Aorta (tissue), 5 donors: ENCODE measurements around the gene PDE8B. TPM values are rescaled to one million over a fixed set of nuclear protein-coding genes. Genes with fewer than 3 reads are reported as not detected.

Experiments used
- ATAC-seq: fragments of 200-7000 bp; cut with Tn5 transposase; one replicate; pipeline ENCODE4 v1.9.1; 2022; ENCODE audit warnings: moderate library complexity; ENCODE audit not compliant: low FRiP score
- DNase-seq, 2 donors: peaks; one replicate each; pipeline ENCODE4 v3.0.0-alpha.2; 2020
- H3K27ac ChIP-seq, 2 donors: one replicate each; pipeline ENCODE4 v1.5.1; 2013; ENCODE audit warnings: low read length in 2 of 2, mild to moderate bottlenecking in 2 of 2, moderate library complexity in 2 of 2, control low read depth in 1 of 2, inconsistent platforms in 1 of 2, low read depth in 1 of 2
- H3K27me3 ChIP-seq, 2 donors: one replicate each; pipeline ENCODE4 v1.6.1; 2013; ENCODE audit warnings: control low read depth in 1 of 2, low read length in 1 of 2, mild to moderate bottlenecking in 1 of 2, moderate library complexity in 1 of 2; ENCODE audit not compliant: insufficient read depth in 2 of 2, control insufficient read depth in 1 of 2
- H3K36me3 ChIP-seq, 2 donors: one replicate each; pipeline ENCODE4 v1.6.1; 2013; ENCODE audit warnings: control low read depth in 1 of 2, low read length in 1 of 2, mild to moderate bottlenecking in 1 of 2; ENCODE audit not compliant: insufficient read depth in 2 of 2, control insufficient read depth in 1 of 2
- H3K4me1 ChIP-seq, 2 donors: one replicate each; pipeline ENCODE4 v1.6.1; 2013; ENCODE audit warnings: low read length in 2 of 2, control low read depth in 1 of 2, mild to moderate bottlenecking in 1 of 2, moderate library complexity in 1 of 2; ENCODE audit not compliant: insufficient read depth in 2 of 2, control insufficient read depth in 1 of 2
- H3K4me3 ChIP-seq, 2 donors: one replicate each; pipeline ENCODE4 v1.5.1; 2013; ENCODE audit warnings: low read length in 2 of 2, control low read depth in 1 of 2, mild to moderate bottlenecking in 1 of 2
- H3K9me3 ChIP-seq: one replicate; pipeline ENCODE4 v1.6.1; 2013; ENCODE audit warnings: mild to moderate bottlenecking, low read length; ENCODE audit not compliant: control insufficient read depth
- WGBS, 2 donors: extraction: QIAGEN DNeasy Blood & Tissue Kit; methylation state at CpG; one replicate each; pipeline ENCODE4 v1.1.7; 2013; 5-methylcytosine and 5-hydroxymethylcytosine counted together
- intact Hi-C, 2 donors: fragments of 100-400 bp; cut with DNase I; formaldehyde crosslinking; loops; one replicate each; pipeline versions ENCODE4 v1.14.2 to v1.15.0; 2022
- polyA plus RNA-seq, 2 donors: library from polyadenylated mRNA; stranded (reverse); fragments of 200-250 nt; gene quantifications; one replicate each; pipeline ENCODE4 v1.2.3, GENCODE V29; 2013
- total RNA-seq, 2 donors: library from RNA; stranded (reverse); fragmentation: NEBNext Ultra II Directional; extraction: Animal tissue kit (Norgen Biotek cat#: 25700); gene quantifications; one replicate each; pipeline ENCODE4 v1.2.1, GENCODE V29; 2021
- donor health status: healthy with polysubstance abuse.
- donor health status: Bipolar disorder and iron deficiency.
- donor health status: DM: no; HTN: no; CAD: no.
- donor health status: DM: no; HTN: no; CAD: no.
- donor health status: DM: yes; HTN: yes; CAD: no.

PDE8B gene
- total and polyA plus RNA-seq, 4 donors = 16.3 to 42.6 (median 22.1) TPM

GRCh38 chr5:77333451-77334123 lies 123.1 kb downstream of the PDE8B start:
- 84 to 90% methylated on average over 5 of the region's 5 CpGs for WGBS, 2 donors
- intact Hi-C loops = no loop called here
- no peak for ATAC-seq

DNA sequence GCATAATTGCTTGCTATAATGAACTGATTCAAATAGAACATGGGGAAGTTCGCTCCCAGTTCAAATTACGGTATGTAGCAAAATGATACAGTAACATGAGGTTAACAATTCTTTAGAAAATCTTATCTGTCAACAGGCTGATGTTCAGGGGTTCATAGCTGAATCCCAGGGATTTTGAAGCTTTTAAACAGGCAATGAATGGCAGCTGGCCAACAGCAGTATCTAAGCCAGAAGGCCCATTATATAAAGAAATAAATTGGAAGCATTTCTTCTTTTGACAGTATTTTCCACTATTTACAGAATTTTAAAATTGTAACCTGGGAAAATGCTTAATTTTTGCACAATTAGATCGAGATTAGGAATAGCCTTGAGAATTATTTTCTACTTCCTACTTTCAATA lies 126.8 kb downstream of the PDE8B start:
- WGBS, 2 donors = 94 to 96% methylated on average over 3 of the region's 3 CpGs
- Histone ChIP-seq H3K36me3 (peaks cover 2% of the 10 kb centered on the region in 2 donors), H3K27ac (no peak overlapping the region), H3K27me3 (no peaks in the 10 kb centered on the region), H3K9me3 (no peaks in the 10 kb centered on the region), H3K4me3 (no peak overlapping the region), H3K4me1 (no peaks in the 10 kb centered on the region)
- intact Hi-C loops = no loop called here
- no peak for DNase-seq
- ATAC-seq = no peak

More at GRCh38 chr5:77333451-77334123, 123.1 kb downstream of the PDE8B start:
- H3K9me3 ChIP-seq = no peaks in the 10 kb centered on the region
- H3K4me3 ChIP-seq = no peak overlapping the region
- peaks cover 0 to 6% of the 10 kb centered on the region in 2 donors for H3K4me1 ChIP-seq
- H3K36me3 ChIP-seq = peaks cover 0 to 2% of the 10 kb centered on the region in 2 donors
- no peaks in the 10 kb centered on the region for H3K27me3 ChIP-seq
- H3K27ac ChIP-seq = no peak overlapping the region
- DNase-seq = no peak

GRCh38 chr5:77337686-77338085 lies 127.2 kb downstream of the PDE8B start:
- DNase-seq (no peak), ATAC-seq (no peak)
- H3K27ac ChIP-seq = no peak overlapping the region
- no peaks in the 10 kb centered on the region for H3K9me3 ChIP-seq
- intact Hi-C loops = no loop called here
- H3K4me1 ChIP-seq = no peaks in the 10 kb centered on the region
- WGBS, 2 donors = 39 to 45% methylated on average over 4 of the region's 4 CpGs
- peaks cover 2% of the 10 kb centered on the region in 2 donors for H3K36me3 ChIP-seq
- no peaks in the 10 kb centered on the region for H3K27me3 ChIP-seq
- H3K4me3 ChIP-seq = no peak overlapping the region

DNA sequence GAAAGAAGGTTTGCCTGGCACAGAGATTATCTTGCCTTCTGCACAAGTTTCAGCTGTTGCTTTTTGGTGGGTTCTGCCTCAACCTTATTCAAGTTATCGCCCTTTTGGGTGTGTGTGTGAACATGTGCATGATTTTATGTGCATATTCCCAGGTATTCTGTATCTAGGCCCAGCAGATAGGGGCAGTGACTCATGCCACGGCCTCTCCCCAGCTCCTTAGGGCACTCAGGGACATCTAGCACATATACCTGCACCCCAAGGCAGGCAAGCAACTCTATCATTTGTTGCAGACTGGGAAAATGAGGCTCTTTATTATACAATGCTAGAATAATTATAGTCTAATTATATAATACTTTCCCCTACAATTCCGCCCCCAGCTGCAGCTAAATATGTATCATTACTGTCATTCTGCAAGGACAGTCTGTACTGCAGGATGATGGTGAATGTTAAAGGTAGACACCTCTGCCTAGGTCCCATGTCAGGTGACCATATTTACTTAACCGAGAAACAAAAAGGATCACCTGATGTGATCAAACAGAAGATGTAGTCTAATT lies 128.9 kb downstream of the PDE8B start:
- no peak for ATAC-seq
- 95 to 98% methylated on average over 4 of the region's 4 CpGs for WGBS, 2 donors

DNA sequence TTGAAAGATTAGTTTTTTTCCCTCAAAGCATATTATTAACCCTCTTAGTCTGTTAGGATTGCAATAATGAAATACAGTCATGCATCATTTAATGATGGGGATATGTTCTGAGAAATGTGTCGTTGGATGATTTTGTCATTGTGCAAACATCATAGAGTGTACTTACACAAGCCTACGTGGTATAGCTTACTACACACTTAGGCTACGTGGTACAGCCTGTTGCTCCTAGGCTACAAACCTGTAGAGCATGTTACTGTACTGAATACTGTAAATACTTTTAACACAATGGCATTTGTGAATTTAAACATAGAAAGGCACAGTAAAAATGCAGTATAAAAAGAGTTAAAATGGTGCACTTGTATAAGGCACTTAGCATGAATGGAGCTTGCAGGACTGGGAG lies 132.7 kb downstream of the PDE8B start:
- Histone ChIP-seq H3K36me3 (peaks cover 0 to 5% of the 10 kb centered on the region in 2 donors), H3K27ac (no peak overlapping the region), H3K4me1 (peaks cover 0 to 1% of the 10 kb centered on the region in 2 donors), H3K27me3 (no peaks in the 10 kb centered on the region), H3K9me3 (no peaks in the 10 kb centered on the region), H3K4me3 (no peak overlapping the region)
- intact Hi-C loops = no loop called here
- 87 to 93% methylated on average over 3 of the region's 3 CpGs for WGBS, 2 donors
- ATAC-seq (no peak), DNase-seq (no peak)

More for the DNA sequence above, 128.9 kb downstream of the PDE8B start:
- H3K27ac ChIP-seq = no peak overlapping the region
- no peaks in the 10 kb centered on the region for H3K27me3 ChIP-seq
- H3K9me3 ChIP-seq = no peaks in the 10 kb centered on the region
- DNase-seq = no peak
- intact Hi-C loops = no loop called here
- peaks cover 0 to 1% of the 10 kb centered on the region in 2 donors for H3K4me1 ChIP-seq
- peaks cover 2% of the 10 kb centered on the region in 2 donors for H3K36me3 ChIP-seq
- H3K4me3 ChIP-seq = no peak overlapping the region

DNA sequence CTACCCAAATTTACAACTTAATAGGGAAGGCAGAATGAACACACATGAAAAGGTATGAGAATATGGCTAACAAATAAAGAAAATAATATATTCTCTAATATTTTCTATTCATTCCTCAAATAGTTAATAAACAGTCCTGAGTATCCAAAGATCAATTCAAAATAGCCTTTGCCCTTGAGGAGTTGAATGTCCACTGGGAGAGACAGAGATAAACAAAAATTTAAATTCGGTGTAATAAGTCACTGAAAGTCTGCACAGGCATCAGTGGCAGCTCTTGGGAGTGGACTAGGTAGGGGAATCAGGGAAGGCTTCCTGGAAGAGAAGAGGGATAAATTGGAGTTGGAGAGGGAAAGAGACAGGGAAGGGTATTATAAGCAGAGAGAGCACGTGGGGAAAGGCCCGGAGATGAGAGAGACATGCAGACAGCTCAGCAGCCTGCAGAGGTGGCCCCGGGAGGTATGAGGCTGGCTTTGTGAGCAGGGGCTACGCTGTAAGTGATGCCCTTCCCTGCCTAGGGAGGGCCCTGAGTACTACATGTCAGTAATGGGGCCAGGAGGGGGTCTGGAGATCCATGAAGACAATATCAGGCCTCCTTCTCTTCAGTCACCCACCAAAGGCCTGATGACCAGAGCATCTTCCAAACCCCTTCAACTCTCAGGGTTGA lies 137.1 kb downstream of the PDE8B start:
- intact Hi-C loops = no loop called here
- peaks cover 3 to 8% of the 10 kb centered on the region in 2 donors for H3K36me3 ChIP-seq
- WGBS, 2 donors = 86 to 93% methylated on average over 5 of the region's 5 CpGs
- peaks cover 0 to 1% of the 10 kb centered on the region in 2 donors for H3K4me1 ChIP-seq
- no peak overlapping the region for H3K27ac ChIP-seq
- no peak overlapping the region for H3K4me3 ChIP-seq
- ATAC-seq (no peak), DNase-seq (no peak)
- H3K9me3 ChIP-seq = no peaks in the 10 kb centered on the region
- H3K27me3 ChIP-seq = no peaks in the 10 kb centered on the region

DNA sequence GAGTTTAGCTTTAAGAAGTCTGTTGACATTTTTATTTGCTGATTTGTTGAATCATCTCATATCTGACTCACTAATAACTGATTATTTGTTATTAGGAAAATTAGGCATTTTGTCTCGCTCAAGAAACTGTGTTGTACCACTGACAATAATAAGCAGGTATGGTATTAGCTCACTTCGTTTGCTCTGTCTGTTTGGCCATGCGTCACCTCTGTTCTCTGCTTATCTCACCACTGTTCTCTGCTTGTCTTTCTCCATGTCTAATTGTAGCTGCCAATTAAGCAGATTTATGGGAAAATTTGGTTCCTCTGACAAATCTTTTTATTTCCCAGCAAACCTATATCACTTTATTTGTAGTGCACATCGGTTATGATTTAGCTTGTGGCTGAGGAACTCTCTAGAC lies 142.8 kb downstream of the PDE8B start:
- H3K27ac ChIP-seq = no peak overlapping the region
- DNase-seq = no peak
- 96 to 99% methylated on average over 4 of the region's 4 CpGs for WGBS, 2 donors
- intact Hi-C loops = loop anchor here in 1 of 2 donors (10.0 kb wide), 1 partner anchor 48 kb away; no protein-coding TSS in a partner anchor
- H3K4me1 ChIP-seq = peaks cover 4 to 5% of the 10 kb centered on the region in 2 donors
- peaks cover 3 to 7% of the 10 kb centered on the region in 2 donors for H3K36me3 ChIP-seq
- H3K9me3 ChIP-seq = no peaks in the 10 kb centered on the region
- H3K4me3 ChIP-seq = no peak overlapping the region
- H3K27me3 ChIP-seq = no peaks in the 10 kb centered on the region
- no peak for ATAC-seq

GRCh38 chr5:77354454-77354853 lies 144.0 kb downstream of the PDE8B start:
- DNase-seq = no peak

More at GRCh38 chr5:77354454-77354853, 144.0 kb downstream of the PDE8B start:
- no peak for ATAC-seq
- H3K27me3 ChIP-seq = no peaks in the 10 kb centered on the region
- H3K4me1 ChIP-seq = peaks cover 4 to 5% of the 10 kb centered on the region in 2 donors
- peaks cover 3 to 7% of the 10 kb centered on the region in 2 donors for H3K36me3 ChIP-seq
- no peak overlapping the region for H3K4me3 ChIP-seq
- 99 to 100% methylated on average over 2 of the region's 2 CpGs for WGBS, 2 donors
- intact Hi-C loops = loop anchor here in 1 of 2 donors (10.0 kb wide), 1 partner anchor 50 kb away; no protein-coding TSS in a partner anchor
- H3K27ac ChIP-seq = peak overlapping the region in 1 of 2 donors; percentile 76
- H3K9me3 ChIP-seq = no peaks in the 10 kb centered on the region
